ENCODE measurements around the gene SFTPB. TPM values are rescaled to one million over a fixed set of nuclear protein-coding genes. Genes with fewer than 3 reads are reported as not detected.

SFTPB gene
- total RNA-seq, 1 experiment from 2014 or later: not detected

DNA sequence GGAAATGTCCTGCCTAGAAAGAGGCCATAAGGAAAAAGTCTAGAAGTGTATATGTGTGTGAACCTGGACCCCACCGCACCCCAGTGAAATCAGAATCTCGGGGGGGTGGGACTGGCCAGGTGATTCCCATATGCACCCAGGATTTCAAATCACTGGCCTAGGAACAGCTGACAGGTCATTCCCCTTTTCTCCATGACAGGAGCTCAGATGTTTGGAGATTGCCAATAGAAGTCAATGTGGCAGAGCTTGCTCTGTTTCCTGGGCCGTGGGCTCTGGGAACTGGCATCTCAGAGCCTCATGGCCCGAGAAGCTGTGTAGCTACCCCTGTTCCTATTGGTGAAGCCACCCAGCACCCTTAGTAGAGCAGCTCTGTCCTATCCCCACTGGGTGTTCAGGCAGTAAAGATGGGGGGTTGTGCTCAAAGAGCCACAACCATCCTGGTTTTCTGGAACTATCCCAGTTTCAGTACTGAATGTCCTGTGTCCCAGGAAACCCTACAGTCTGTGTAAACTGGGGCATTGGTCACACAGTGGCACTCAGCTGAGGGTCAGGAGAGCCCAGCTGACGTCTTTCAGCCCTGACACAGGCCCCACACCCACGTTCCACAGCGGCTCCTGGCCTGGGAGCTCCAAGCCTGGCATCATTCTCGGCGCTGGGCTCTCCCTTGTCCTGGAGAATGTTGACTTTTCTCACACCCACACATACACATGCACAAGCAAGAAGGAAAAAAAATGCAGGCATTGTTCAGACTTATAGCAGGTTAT is 45.0 kb upstream of the SFTPB start:
- Histone ChIP-seq H2AFZ (no peak overlapping the region), H3K4me2 (no peak overlapping the region), H4K20me1 (ENCODE audit: insufficient read depth) (no peaks in the 10 kb centered on the region), H3F3A (ENCODE audit: insufficient read depth, low read depth) (no peaks in the 10 kb centered on the region), H3K4me1 (replicated peaks; ENCODE audit: insufficient read depth) (peaks cover under 1% of the 10 kb centered on the region), H3K79me2 (ENCODE audit: low read depth) (no peaks in the 10 kb centered on the region), H3K4me3 (no peak overlapping the region), H3K27ac (no peak overlapping the region), H3K9me3 (ENCODE audit: insufficient read depth, low read depth) (no peaks in the 10 kb centered on the region), H3K36me3 (ENCODE audit: low read depth) (no peaks in the 10 kb centered on the region), H3K27me3 (ENCODE audit: insufficient read depth, low read depth) (no peaks in the 10 kb centered on the region), H3K9me2 (ENCODE audit: insufficient read depth) (no peaks in the 10 kb centered on the region)
- ChIA-PET CTCF (interaction anchor here (0.5 to 0.6 kb wide), 3 partner anchors 33 to 138 kb away, joined by 3 to 12 read pairs (median 4); no protein-coding TSS in a partner anchor), POLR2A (ENCODE audit: unreplicated experiment) (interaction anchor here (0.6 kb wide), 1 partner anchor 908 kb away, joined by 9 read pairs; no protein-coding TSS in a partner anchor)
- intact Hi-C loops (cut with micrococcal nuclease; ENCODE audit: unreplicated experiment): no loop called here
- DNase-seq: no peak
- no TSS peak for BruUV-seq (replicated peaks)
- no peak for TF ChIP-seq EZH2 (IDR thresholded peaks at IDR 0.05; ENCODE audit: low read depth)

DNA sequence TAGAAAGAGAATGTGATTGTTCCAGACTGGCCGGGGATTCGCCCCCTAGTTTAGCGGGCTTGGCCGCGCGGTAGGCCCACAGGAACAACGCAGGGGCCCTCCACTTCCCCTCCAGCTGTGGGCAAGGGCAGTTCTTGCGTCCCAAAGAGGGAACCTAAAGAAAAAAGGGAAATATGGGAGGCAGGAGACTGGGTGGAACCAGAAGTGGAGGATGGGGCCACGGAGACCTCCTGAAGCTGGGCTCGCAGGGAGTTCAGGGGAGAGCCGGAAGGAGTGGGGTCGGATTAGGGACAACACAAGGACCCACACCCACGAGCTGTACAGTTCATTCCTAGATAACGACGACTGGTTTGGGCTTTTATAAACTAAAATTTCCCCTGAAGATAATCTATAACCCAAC is 44.3 kb upstream of the SFTPB start:
- POLR2A ChIA-PET (ENCODE audit: unreplicated experiment): interaction anchor here (0.6 kb wide), 1 partner anchor 909 kb away, joined by 9 read pairs; no protein-coding TSS in a partner anchor

DNA sequence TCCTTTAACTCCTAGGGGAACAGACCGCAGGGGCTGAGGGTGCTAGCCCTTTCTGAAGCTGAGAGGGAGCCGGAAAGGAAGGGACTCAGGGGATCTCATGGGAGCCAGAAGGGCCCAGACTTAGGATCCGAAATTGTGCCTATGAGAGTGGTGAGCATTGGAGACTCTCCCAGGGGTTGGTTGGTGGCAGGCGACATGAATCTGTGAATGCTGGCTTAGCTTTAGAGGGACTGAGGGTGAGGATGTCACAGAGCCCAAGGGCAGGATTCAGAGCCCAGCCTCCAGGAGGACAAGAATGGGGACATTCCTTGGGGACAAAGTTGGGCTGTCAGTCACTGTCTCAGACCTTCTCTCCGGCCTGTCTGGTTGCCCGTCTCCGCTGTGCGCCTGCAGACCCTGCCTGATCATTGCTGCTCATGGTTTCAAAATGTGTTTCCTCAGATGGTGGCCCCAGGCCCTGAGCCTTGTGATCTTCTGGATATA is 43.6 kb upstream of the SFTPB start:
- H3K27me3 ChIP-seq (ENCODE audit: insufficient read depth, low read depth): no peaks in the 10 kb centered on the region
- no peak overlapping the region for H3K27ac ChIP-seq
- no peaks in the 10 kb centered on the region for H3K36me3 ChIP-seq (ENCODE audit: low read depth)
- TF ChIP-seq EZH2 (IDR thresholded peaks at IDR 0.05; ENCODE audit: low read depth): no peak
- TF ChIP-seq, protein P1, sequence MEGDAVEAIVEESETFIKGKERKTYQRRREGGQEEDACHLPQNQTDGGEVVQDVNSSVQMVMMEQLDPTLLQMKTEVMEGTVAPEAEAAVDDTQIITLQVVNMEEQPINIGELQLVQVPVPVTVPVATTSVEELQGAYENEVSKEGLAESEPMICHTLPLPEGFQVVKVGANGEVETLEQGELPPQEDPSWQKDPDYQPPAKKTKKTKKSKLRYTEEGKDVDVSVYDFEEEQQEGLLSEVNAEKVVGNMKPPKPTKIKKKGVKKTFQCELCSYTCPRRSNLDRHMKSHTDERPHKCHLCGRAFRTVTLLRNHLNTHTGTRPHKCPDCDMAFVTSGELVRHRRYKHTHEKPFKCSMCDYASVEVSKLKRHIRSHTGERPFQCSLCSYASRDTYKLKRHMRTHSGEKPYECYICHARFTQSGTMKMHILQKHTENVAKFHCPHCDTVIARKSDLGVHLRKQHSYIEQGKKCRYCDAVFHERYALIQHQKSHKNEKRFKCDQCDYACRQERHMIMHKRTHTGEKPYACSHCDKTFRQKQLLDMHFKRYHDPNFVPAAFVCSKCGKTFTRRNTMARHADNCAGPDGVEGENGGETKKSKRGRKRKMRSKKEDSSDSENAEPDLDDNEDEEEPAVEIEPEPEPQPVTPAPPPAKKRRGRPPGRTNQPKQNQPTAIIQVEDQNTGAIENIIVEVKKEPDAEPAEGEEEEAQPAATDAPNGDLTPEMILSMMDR (conservative IDR thresholded peaks at IDR 0.05): no peak
- no peaks in the 10 kb centered on the region for H4K20me1 ChIP-seq (ENCODE audit: insufficient read depth)
- H3K79me2 ChIP-seq (ENCODE audit: low read depth): no peaks in the 10 kb centered on the region
- intact Hi-C loops (cut with micrococcal nuclease; ENCODE audit: unreplicated experiment): no loop called here
- no peak overlapping the region for H3K4me3 ChIP-seq
- H3K9me2 ChIP-seq (ENCODE audit: insufficient read depth): no peaks in the 10 kb centered on the region
- H2AFZ ChIP-seq: no peak overlapping the region
- no peaks in the 10 kb centered on the region for H3K9me3 ChIP-seq (ENCODE audit: insufficient read depth, low read depth)
- no TSS peak for BruUV-seq (replicated peaks)
- H3K4me2 ChIP-seq: no peak overlapping the region
- ChIA-PET CTCF (no interaction called here), POLR2A (ENCODE audit: unreplicated experiment) (no interaction called here)
- DNase-seq: no peak
- no peaks in the 10 kb centered on the region; the same call in 1 of the 2 replicates for H3F3A ChIP-seq (ENCODE audit: insufficient read depth, low read depth)
- H3K4me1 ChIP-seq (replicated peaks; ENCODE audit: insufficient read depth): peaks cover 15% of the 10 kb centered on the region

More for the DNA sequence above, 44.3 kb upstream of the SFTPB start:
- no peak overlapping the region for H3K27ac ChIP-seq
- intact Hi-C loops (cut with micrococcal nuclease; ENCODE audit: unreplicated experiment): no loop called here
- no peaks in the 10 kb centered on the region for H3K9me2 ChIP-seq (ENCODE audit: insufficient read depth)
- CTCF ChIA-PET: no interaction called here
- no peak for DNase-seq
- no peak overlapping the region for H3K4me3 ChIP-seq
- no peaks in the 10 kb centered on the region for H4K20me1 ChIP-seq (ENCODE audit: insufficient read depth)
- H2AFZ ChIP-seq: no peak overlapping the region
- H3F3A ChIP-seq (ENCODE audit: insufficient read depth, low read depth): no peaks in the 10 kb centered on the region
- H3K4me1 ChIP-seq (replicated peaks; ENCODE audit: insufficient read depth): peaks cover 8% of the 10 kb centered on the region
- no peaks in the 10 kb centered on the region for H3K36me3 ChIP-seq (ENCODE audit: low read depth)
- no TSS peak for BruUV-seq (replicated peaks)
- H3K9me3 ChIP-seq (ENCODE audit: insufficient read depth, low read depth): no peaks in the 10 kb centered on the region
- TF ChIP-seq, protein P1 (conservative IDR thresholded peaks at IDR 0.05): no peak
- no peak for TF ChIP-seq EZH2 (IDR thresholded peaks at IDR 0.05; ENCODE audit: low read depth)
- no peaks in the 10 kb centered on the region for H3K79me2 ChIP-seq (ENCODE audit: low read depth)
- H3K4me2 ChIP-seq: no peak overlapping the region
- H3K27me3 ChIP-seq (ENCODE audit: insufficient read depth, low read depth): no peaks in the 10 kb centered on the region

Measured in PC-9 (cell line).